Mesenchymal stem cell (in vitro differentiated cells and primary cell): ENCODE results near the gene COBL.

Source experiments
- DNase-seq: peaks from one replicate; pipeline ENCODE4 v3.0.0-alpha.2; 2013
- H2AFZ ChIP-seq: one replicate; pipeline ENCODE4 v1.6.1; 2013; ENCODE audit warnings: low read depth, mild to moderate bottlenecking, control low read depth, inconsistent platforms, low read length, moderate library complexity
- H2AK5ac ChIP-seq: 2 replicates; pipeline ENCODE4 v1.6.1; 2013; ENCODE audit warnings: low read length, moderate library complexity, mild to moderate bottlenecking, inconsistent platforms; ENCODE audit not compliant: severe bottlenecking
- H2BK120ac ChIP-seq: one replicate; pipeline ENCODE4 v1.6.1; 2013; ENCODE audit warnings: low read depth, mild to moderate bottlenecking, inconsistent platforms, low read length, moderate library complexity
- H2BK12ac ChIP-seq, 2 experiments: one replicate each; pipeline ENCODE4 v1.6.1; 2013; ENCODE audit warnings: inconsistent platforms in 2 of 2, low read length in 2 of 2, mild to moderate bottlenecking in 2 of 2, moderate library complexity in 2 of 2, control low read depth in 1 of 2
- H2BK15ac ChIP-seq: one replicate; pipeline ENCODE4 v1.6.1; 2013; ENCODE audit warnings: mild to moderate bottlenecking, low read depth, inconsistent platforms; ENCODE audit not compliant: poor library complexity, severe bottlenecking
- H2BK5ac ChIP-seq: 2 replicates; pipeline ENCODE4 v1.6.1; 2013; ENCODE audit warnings: low read depth, mild to moderate bottlenecking, low read length, control low read depth, inconsistent platforms; ENCODE audit not compliant: poor library complexity, severe bottlenecking
- H3K14ac ChIP-seq, 2 experiments: one replicate each; pipeline ENCODE4 v1.6.1; 2013; ENCODE audit warnings: inconsistent platforms in 2 of 2, low read length in 2 of 2, control low read depth in 1 of 2, mild to moderate bottlenecking in 1 of 2, moderate library complexity in 1 of 2
- H3K18ac ChIP-seq, 2 experiments: one replicate each; pipeline ENCODE4 v1.6.1; 2013; ENCODE audit warnings: inconsistent platforms in 2 of 2, low read length in 2 of 2, control low read depth in 1 of 2, low read depth in 1 of 2, mild to moderate bottlenecking in 1 of 2
- H3K23ac ChIP-seq, 2 experiments: one replicate each; pipeline ENCODE4 v1.6.1; 2013; ENCODE audit warnings: inconsistent platforms in 2 of 2, low read length in 2 of 2, mild to moderate bottlenecking in 2 of 2, moderate library complexity in 2 of 2, control low read depth in 1 of 2
- H3K27ac ChIP-seq: 2 replicates; pipeline ENCODE4 v1.5.1; 2013; ENCODE audit warnings: mild to moderate bottlenecking, moderate library complexity, low read length, control low read depth, inconsistent platforms; ENCODE audit not compliant: poor library complexity, severe bottlenecking
- H3K27me3 ChIP-seq, 2 experiments: 2 replicates each; pipeline versions ENCODE4 v1.6.1 to v1.7.0; 2013; ENCODE audit warnings: low read length in 2 of 2, mild to moderate bottlenecking in 2 of 2, moderate library complexity in 2 of 2, control low read depth in 1 of 2, inconsistent platforms in 1 of 2; ENCODE audit not compliant: control insufficient read depth in 1 of 2, insufficient read depth in 1 of 2
- H3K36me3 ChIP-seq, 2 experiments: 2 replicates each; pipeline versions ENCODE4 v1.6.1 to v1.7.0; 2013; ENCODE audit warnings: low read length in 2 of 2, control low read depth in 1 of 2, inconsistent platforms in 1 of 2, low read depth in 1 of 2, mild to moderate bottlenecking in 1 of 2; ENCODE audit not compliant: insufficient read depth in 2 of 2, control insufficient read depth in 1 of 2
- H3K4ac ChIP-seq, 2 experiments: one replicate each; pipeline ENCODE4 v1.6.1; 2013; ENCODE audit warnings: inconsistent platforms in 2 of 2, low read length in 2 of 2, mild to moderate bottlenecking in 2 of 2, moderate library complexity in 2 of 2, control low read depth in 1 of 2, low read depth in 1 of 2
- H3K4me1 ChIP-seq: 2 replicates; pipeline ENCODE4 v1.6.1; 2013; ENCODE audit warnings: low read depth, low read length, control low read depth; ENCODE audit not compliant: control insufficient read depth, insufficient read depth
- H3K4me2 ChIP-seq: 2 replicates; pipeline ENCODE4 v1.6.1; 2013; ENCODE audit warnings: low read length, mild to moderate bottlenecking, inconsistent platforms; ENCODE audit not compliant: poor library complexity, severe bottlenecking
- H3K4me3 ChIP-seq, 2 experiments: 2 replicates each; pipeline versions ENCODE4 v1.5.1 to v1.7.0; 2013; ENCODE audit warnings: low read length in 2 of 2, mild to moderate bottlenecking in 2 of 2, control low read depth in 1 of 2, low read depth in 1 of 2; ENCODE audit not compliant: insufficient read depth in 1 of 2
- H3K79me1 ChIP-seq: replicated peaks from 2 replicates; pipeline ENCODE4 v1.6.1; 2013; ENCODE audit warnings: mild to moderate bottlenecking, control low read depth, low read length, inconsistent platforms; ENCODE audit not compliant: poor library complexity, severe bottlenecking
- H3K9ac ChIP-seq: 2 replicates; pipeline ENCODE4 v1.7.0; 2013; ENCODE audit warnings: mild to moderate bottlenecking, low read length, moderate library complexity
- H3K9me3 ChIP-seq: 2 replicates; pipeline ENCODE4 v1.7.0; 2013; ENCODE audit warnings: mild to moderate bottlenecking, low read length; ENCODE audit not compliant: control insufficient read depth
- H4K8ac ChIP-seq: one replicate; pipeline ENCODE4 v1.6.1; 2013; ENCODE audit warnings: inconsistent platforms, mild to moderate bottlenecking, low read length, moderate library complexity
- H4K91ac ChIP-seq: one replicate; pipeline ENCODE4 v1.6.1; 2013; ENCODE audit warnings: mild to moderate bottlenecking, low read length, inconsistent platforms
- WGBS: methylation state at CpG from one replicate; pipeline ENCODE4 v1.1.7; 2013; ENCODE audit warnings: mixed read lengths; 5-methylcytosine and 5-hydroxymethylcytosine counted together

The COBL gene

DNA sequence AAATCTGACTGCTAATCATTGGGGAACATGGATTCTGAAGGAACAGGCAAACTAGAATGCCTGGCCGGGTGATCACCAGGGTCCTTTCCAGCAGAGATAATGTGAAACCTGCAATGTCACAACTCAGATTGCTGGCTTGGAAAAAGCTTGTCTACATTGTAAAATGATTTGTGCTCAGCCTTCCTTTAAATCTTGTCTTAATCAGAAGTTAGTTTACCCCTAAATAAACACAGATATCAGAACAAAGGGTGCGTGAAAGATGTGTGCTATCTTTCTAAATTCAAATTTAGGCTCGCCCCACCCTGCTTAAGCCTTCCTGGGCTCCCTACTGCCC is 26.3 kb downstream of the COBL start:
- no peak for DNase-seq
- Histone ChIP-seq H4K8ac (no peak overlapping the region), H2BK12ac (no peak overlapping the region), H3K4me2 (no peak overlapping the region), H3K18ac (no peak overlapping the region), H3K9ac (no peak overlapping the region), H3K27ac (no peak overlapping the region), H3K36me3 (no peaks in the 10 kb centered on the region), H3K4me1 (no peaks in the 10 kb centered on the region), H3K4ac (no peak overlapping the region), H3K14ac (no peak overlapping the region), H4K91ac (no peak overlapping the region), H2AFZ (no peak overlapping the region), H2AK5ac (no peak overlapping the region), H2BK5ac (no peak overlapping the region), H3K23ac (no peak overlapping the region), H3K27me3 (peaks cover 0 to 27% of the 10 kb centered on the region in 2 experiments), H3K79me1 (no peaks in the 10 kb centered on the region), H2BK120ac (no peak overlapping the region), H3K4me3 (no peak overlapping the region), H2BK15ac (no peak overlapping the region), H3K9me3 (no peaks in the 10 kb centered on the region)
- WGBS, result 81% methylated on average over 3 of the region's 3 CpGs

DNA sequence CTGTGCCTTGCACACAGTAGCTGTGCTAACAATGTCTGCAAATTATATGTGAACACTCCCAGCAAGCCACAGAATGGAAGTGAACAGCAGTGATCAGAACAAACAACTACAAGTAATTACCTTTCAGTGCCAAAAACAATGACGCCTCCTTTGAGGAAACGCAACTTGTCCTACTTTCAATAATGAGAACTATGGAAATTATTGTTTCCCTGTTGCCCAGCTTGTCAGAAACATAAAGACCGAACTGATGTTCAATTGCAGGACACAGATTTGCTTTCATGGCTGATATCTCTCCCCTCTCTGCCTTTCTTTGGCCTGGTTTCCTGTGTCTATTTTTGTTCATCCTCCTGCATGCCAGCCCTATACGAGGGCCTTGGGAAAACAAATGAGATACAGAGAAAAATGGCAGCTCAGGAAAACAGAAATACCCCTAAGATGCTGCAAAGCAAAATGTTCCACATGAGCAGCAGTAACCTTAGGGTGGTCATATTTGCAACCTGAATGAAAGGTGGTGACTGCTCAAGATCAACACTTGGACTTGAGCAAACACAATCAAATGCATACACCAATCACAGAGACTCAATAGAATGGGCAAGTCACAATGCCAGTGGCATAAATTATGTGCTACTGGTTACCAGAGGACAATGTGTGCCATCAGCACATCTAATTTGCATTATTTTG is 26.8 kb downstream of the COBL start:
- Histone ChIP-seq H3K4me1 (no peaks in the 10 kb centered on the region), H3K4ac (no peak overlapping the region), H2AK5ac (no peak overlapping the region), H3K23ac (no peak overlapping the region), H3K14ac (no peak overlapping the region), H3K36me3 (no peaks in the 10 kb centered on the region), H3K4me3 (no peak overlapping the region), H4K8ac (no peak overlapping the region), H2BK120ac (no peak overlapping the region), H2BK12ac (no peak overlapping the region), H3K9me3 (no peaks in the 10 kb centered on the region), H3K9ac (no peak overlapping the region), H3K27ac (no peak overlapping the region), H3K27me3 (peaks cover 0 to 27% of the 10 kb centered on the region in 2 experiments), H2BK15ac (no peak overlapping the region), H2BK5ac (no peak overlapping the region), H4K91ac (no peak overlapping the region), H3K79me1 (no peaks in the 10 kb centered on the region), H3K4me2 (no peak overlapping the region), H3K18ac (no peak overlapping the region), H2AFZ (no peak overlapping the region)
- DNase-seq, result no peak
- 88% methylated on average over 4 of the region's 4 CpGs for WGBS

DNA sequence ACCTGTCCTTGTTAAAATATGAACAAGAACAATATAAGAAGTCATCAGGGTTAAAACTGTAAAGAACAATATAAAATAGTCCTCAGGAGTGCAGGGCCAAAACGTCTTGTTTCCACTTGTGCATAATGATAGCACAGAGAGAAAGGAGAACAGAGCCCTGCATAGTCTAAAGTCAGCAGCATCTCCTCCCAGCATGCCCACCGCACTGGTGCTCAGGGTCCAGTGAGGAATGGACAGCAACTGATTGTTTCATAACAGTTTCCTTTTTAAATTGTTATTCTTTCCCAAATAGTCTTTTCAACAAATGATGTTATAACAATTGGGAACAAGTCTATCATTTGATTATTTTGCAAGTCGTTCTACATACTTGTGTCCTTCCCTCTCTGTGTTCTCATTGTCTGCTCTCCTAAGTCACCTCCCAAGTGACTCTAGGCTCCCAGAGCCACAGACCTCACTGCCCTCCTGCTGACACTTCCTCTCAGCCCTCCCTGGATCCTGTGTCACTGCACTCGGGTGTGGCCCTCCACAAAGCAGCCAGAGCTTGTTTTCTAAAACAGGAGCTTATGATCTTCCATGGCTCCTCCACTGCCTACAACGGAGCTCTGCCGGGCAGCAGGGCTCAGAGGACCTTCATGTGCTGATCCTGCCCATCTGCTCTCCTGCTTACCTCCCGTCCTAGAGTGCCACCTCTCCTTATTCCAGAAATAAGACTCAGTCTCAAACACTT is 27.6 kb downstream of the COBL start:
- H3K23ac ChIP-seq, result no peak overlapping the region
- no peak overlapping the region for H3K4me2 ChIP-seq
- H2BK5ac ChIP-seq, result no peak overlapping the region
- H2AFZ ChIP-seq, result no peak overlapping the region
- H4K8ac ChIP-seq, result peak overlapping the region; percentile 13
- peaks cover 0 to 27% of the 10 kb centered on the region in 2 experiments for H3K27me3 ChIP-seq
- H2BK15ac ChIP-seq, result no peak overlapping the region
- peaks cover 3% of the 10 kb centered on the region for H3K9me3 ChIP-seq
- no peak overlapping the region for H3K4ac ChIP-seq
- H2BK120ac ChIP-seq, result no peak overlapping the region
- no peaks in the 10 kb centered on the region for H3K4me1 ChIP-seq
- H4K91ac ChIP-seq, result no peak overlapping the region
- no peak overlapping the region for H2BK12ac ChIP-seq
- H3K79me1 ChIP-seq, result no peaks in the 10 kb centered on the region
- no peak overlapping the region for H3K27ac ChIP-seq
- H2AK5ac ChIP-seq, result no peak overlapping the region
- H3K9ac ChIP-seq, result no peak overlapping the region
- WGBS, result 66% methylated on average over 6 of the region's 7 CpGs
- no peak overlapping the region for H3K14ac ChIP-seq
- no peaks in the 10 kb centered on the region for H3K36me3 ChIP-seq
- no peak overlapping the region for H3K4me3 ChIP-seq
- DNase-seq, result no peak
- no peak overlapping the region for H3K18ac ChIP-seq

DNA sequence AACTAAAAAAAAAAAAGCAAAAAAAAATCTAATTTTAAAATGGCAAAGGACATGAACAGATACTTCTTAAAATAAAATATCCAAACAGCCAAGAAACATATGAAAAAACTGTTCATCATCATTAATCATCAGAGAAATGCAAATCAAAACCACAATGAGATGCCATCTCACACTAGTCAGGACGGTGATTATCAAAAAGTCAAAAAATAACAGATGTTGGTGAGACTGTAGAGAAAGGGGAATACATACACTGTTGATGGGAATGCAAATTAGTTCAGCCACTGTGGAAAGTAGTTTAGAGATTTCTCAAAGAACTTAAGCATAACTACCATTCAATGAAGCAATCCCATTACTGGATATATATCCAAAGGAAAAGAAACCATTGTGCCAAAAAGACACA is 30.2 kb downstream of the COBL start:
- DNase-seq, result no peak
- no CpG with 5 or more reads among the region's 1 CpG for WGBS
- Histone ChIP-seq H2BK120ac (no peak overlapping the region), H3K18ac (no peak overlapping the region), H4K91ac (no peak overlapping the region), H3K4me3 (no peak overlapping the region), H2AFZ (no peak overlapping the region), H3K27me3 (peaks cover 0 to 22% of the 10 kb centered on the region in 2 experiments), H3K23ac (no peak overlapping the region), H3K36me3 (no peaks in the 10 kb centered on the region), H3K9ac (no peak overlapping the region), H3K4ac (no peak overlapping the region), H3K27ac (no peak overlapping the region), H3K4me1 (no peaks in the 10 kb centered on the region), H2BK15ac (no peak overlapping the region), H4K8ac (no peak overlapping the region), H3K14ac (no peak overlapping the region), H2AK5ac (no peak overlapping the region), H3K9me3 (peaks cover 3% of the 10 kb centered on the region), H3K4me2 (no peak overlapping the region), H2BK5ac (no peak overlapping the region), H2BK12ac (no peak overlapping the region), H3K79me1 (no peaks in the 10 kb centered on the region)
